ENCODE data around the gene HOXC11. TPM values are rescaled to one million over a fixed set of nuclear protein-coding genes. Genes with fewer than 3 reads are reported as not detected.

Gene HOXC11
- total and polyA plus RNA-seq, 2 of the 4 experiments (the other 2 are of a cell fraction), result not detected

DNA sequence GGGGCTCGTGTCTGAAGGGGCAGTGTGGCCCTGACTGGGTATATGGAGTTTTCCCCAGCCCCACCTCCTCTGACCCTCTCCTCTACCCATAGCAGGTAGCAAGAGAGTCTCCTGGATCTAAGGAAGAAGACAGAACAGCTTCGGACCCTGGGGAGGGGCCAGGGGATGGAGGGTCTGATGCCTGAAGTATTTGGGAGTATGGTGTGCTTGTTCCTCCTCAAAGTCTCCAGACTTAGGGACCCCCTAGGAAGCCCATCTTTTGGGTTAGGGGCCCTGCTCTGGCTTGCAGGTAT lies 35.3 kb downstream of the HOXC11 start:
- no peak overlapping the region for H3K14ac ChIP-seq (replicated peaks; ENCODE audit: low read depth, low read length)
- H3K56ac ChIP-seq (ENCODE audit: extremely low read depth, insufficient read depth, low read length), result no peak overlapping the region
- no peak overlapping the region for H3K4ac ChIP-seq (ENCODE audit: low read depth, low read length)
- in situ Hi-C loops (cut with MboI; ENCODE audit: low sequenced_read_pairs) (loop anchor here (5.0 kb wide), 1 partner anchor 184 kb away; no protein-coding TSS in a partner anchor), dilution Hi-C loops (cut with HindIII; ENCODE audit: low sequenced_read_pairs, unreplicated experiment) (no loop called here), intact Hi-C loops (cut with micrococcal nuclease) (loop anchor here (10.0 kb wide), 1 partner anchor 303 kb away; no protein-coding TSS in a partner anchor)
- TF ChIP-seq POLR2A (IDR thresholded peaks at IDR 0.05; ENCODE audit: low read depth, low read length) (no peak), SMC3 (IDR thresholded peaks at IDR 0.05; ENCODE audit: low read depth, low read length) (no peak), RCOR1 (IDR thresholded peaks at IDR 0.05; ENCODE audit: insufficient replicate concordance, low read length) (no peak), RFX5 (IDR thresholded peaks at IDR 0.05; ENCODE audit: low read depth, low read length) (no peak), MAFK (IDR thresholded peaks at IDR 0.05; ENCODE audit: low read depth, low read length) (no peak), BHLHE40 (IDR thresholded peaks at IDR 0.05; ENCODE audit: low read depth, low read length) (no peak), MXI1 (IDR thresholded peaks at IDR 0.05; ENCODE audit: borderline replicate concordance, low read depth, low read length) (no peak), RAD21 (IDR thresholded peaks at IDR 0.05; ENCODE audit: low read length) (no peak), MAZ (IDR thresholded peaks at IDR 0.05; ENCODE audit: borderline replicate concordance, low read depth, low read length) (no peak), CTCF (conservative IDR thresholded peaks at IDR 0.05; ENCODE audit: low read depth, low read length) (no peak), NFE2L2 (IDR thresholded peaks at IDR 0.05; ENCODE audit: low read depth, low read length) (no peak), CHD1 (IDR thresholded peaks at IDR 0.05; ENCODE audit: low read depth, low read length) (no peak), CEBPB (IDR thresholded peaks at IDR 0.05; ENCODE audit: low read depth, low read length) (no peak), FOS (IDR thresholded peaks at IDR 0.05; ENCODE audit: low read depth, low read length) (no peak)
- TF ChIP-seq, protein P1, sequence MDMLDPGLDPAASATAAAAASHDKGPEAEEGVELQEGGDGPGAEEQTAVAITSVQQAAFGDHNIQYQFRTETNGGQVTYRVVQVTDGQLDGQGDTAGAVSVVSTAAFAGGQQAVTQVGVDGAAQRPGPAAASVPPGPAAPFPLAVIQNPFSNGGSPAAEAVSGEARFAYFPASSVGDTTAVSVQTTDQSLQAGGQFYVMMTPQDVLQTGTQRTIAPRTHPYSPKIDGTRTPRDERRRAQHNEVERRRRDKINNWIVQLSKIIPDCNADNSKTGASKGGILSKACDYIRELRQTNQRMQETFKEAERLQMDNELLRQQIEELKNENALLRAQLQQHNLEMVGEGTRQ (IDR thresholded peaks at IDR 0.05; ENCODE audit: low read depth, low read length), result no peak
- TF ChIP-seq, protein P2, sequence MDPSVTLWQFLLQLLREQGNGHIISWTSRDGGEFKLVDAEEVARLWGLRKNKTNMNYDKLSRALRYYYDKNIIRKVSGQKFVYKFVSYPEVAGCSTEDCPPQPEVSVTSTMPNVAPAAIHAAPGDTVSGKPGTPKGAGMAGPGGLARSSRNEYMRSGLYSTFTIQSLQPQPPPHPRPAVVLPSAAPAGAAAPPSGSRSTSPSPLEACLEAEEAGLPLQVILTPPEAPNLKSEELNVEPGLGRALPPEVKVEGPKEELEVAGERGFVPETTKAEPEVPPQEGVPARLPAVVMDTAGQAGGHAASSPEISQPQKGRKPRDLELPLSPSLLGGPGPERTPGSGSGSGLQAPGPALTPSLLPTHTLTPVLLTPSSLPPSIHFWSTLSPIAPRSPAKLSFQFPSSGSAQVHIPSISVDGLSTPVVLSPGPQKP (IDR thresholded peaks at IDR 0.05; ENCODE audit: borderline replicate concordance, low read depth, low read length), result no peak
- H3K18ac ChIP-seq (ENCODE audit: low read depth, low read length), result no peak overlapping the region
- no peaks in the 10 kb centered on the region for H3K9me1 ChIP-seq (ENCODE audit: insufficient read depth, low read length)
- H3K4me3 ChIP-seq (ENCODE audit: insufficient read depth, low read depth, low read length), result no peak overlapping the region
- H4K5ac ChIP-seq (ENCODE audit: low read depth, low read length), result no peak overlapping the region
- H2AK9ac ChIP-seq (replicated peaks; ENCODE audit: low read depth, low read length, poor library complexity), result no peak overlapping the region
- H3K79me1 ChIP-seq (ENCODE audit: low read depth in 1 of 2, low read length in 2 of 2), result no peaks in the 10 kb centered on the region
- no peak overlapping the region for H2BK5ac ChIP-seq (ENCODE audit: low read depth, low read length, poor library complexity, severe bottlenecking)
- H3K36me3 ChIP-seq (ENCODE audit: control insufficient read depth, insufficient read depth, low read length), result no peaks in the 10 kb centered on the region
- H4K20me1 ChIP-seq (ENCODE audit: insufficient read depth, low read length), result no peaks in the 10 kb centered on the region
- POLR2A ChIA-PET (ENCODE audit: unreplicated experiment), result no interaction called here
- H3K27ac ChIP-seq (ENCODE audit: insufficient read depth, low read length), result no peak overlapping the region
- CTCF ChIA-PET, result interaction anchor here (3.1 kb wide), 1 partner anchor 193 kb away, joined by 19 read pairs; no protein-coding TSS in a partner anchor
- no peak overlapping the region for H2AK5ac ChIP-seq (ENCODE audit: low read depth, low read length)
- ATAC-seq (ENCODE audit: low read depth), result no peak
- no peak overlapping the region for H3K23ac ChIP-seq (ENCODE audit: low read depth, low read length)
- H4K91ac ChIP-seq (ENCODE audit: insufficient read depth, low read depth, low read length), result no peak overlapping the region
- no peak overlapping the region for H2BK15ac ChIP-seq (ENCODE audit: low read depth, low read length)
- no peak overlapping the region for H3K9ac ChIP-seq (ENCODE audit: low read depth, low read length)
- H2AFZ ChIP-seq (replicated peaks; ENCODE audit: low read length, poor library complexity), result no peak overlapping the region
- H3K9me3 ChIP-seq (ENCODE audit: control insufficient read depth, insufficient read depth, low read length), result no peaks in the 10 kb centered on the region
- H2BK20ac ChIP-seq (ENCODE audit: low read depth, low read length), result no peak overlapping the region
- BruUV-seq (replicated peaks), result no TSS peak
- no peak overlapping the region for H3K4me2 ChIP-seq (ENCODE audit: low read depth, low read length)
- no CpG with 5 or more reads among the region's 2 CpGs for WGBS, 2 experiments (ENCODE audit: extremely low coverage in 2 of 2, insufficient read length in 1 of 2)
- H3K4me1 ChIP-seq (ENCODE audit: control insufficient read depth, insufficient read depth, low read length), result no peaks in the 10 kb centered on the region
- no peak overlapping the region for H2BK120ac ChIP-seq (ENCODE audit: low read depth, low read length)
- no peak for DNase-seq
- no peak overlapping the region for H4K8ac ChIP-seq (ENCODE audit: low read depth in 2 of 2, low read length in 2 of 2)
- H3K27me3 ChIP-seq (ENCODE audit: control insufficient read depth, insufficient read depth, low read length), result peaks cover 89% of the 10 kb centered on the region
